PC-3 (cell line): Measurements from ENCODE around the gene LRCH1. TPM values are rescaled to one million over a fixed set of nuclear protein-coding genes. Genes with fewer than 3 reads are reported as not detected.

Experiments used
- ATAC-seq: fragments of 200-7000 bp; cut with Tn5 transposase; 2 replicates; pipeline ENCODE4 v1.9.1; 2020; ENCODE audit warnings: mild to moderate bottlenecking, moderate library complexity
- BruUV-seq: library from RNA; stranded (reverse); fragments of 400-500 nt; replicated peaks from 2 replicates; lab custom pipeline; 2021; lab: Mats Ljungman, UMichigan
- CTCF ChIA-PET: fragments of 300-600 bp; sonication (Branson Sonifier 250); formaldehyde crosslinking; loops from one replicate; lab custom pipeline; 2022; ENCODE audit warnings: antibody characterized with exemption; lab: Charles Lee
- POLR2A ChIA-PET: fragments of 300-600 bp; sonication (Branson Sonifier 250); formaldehyde crosslinking; loops from one replicate; lab custom pipeline; 2022; ENCODE audit warnings: antibody characterized with exemption; ENCODE audit not compliant: unreplicated experiment; lab: Charles Lee
- DNase-seq: peaks from one replicate; pipeline ENCODE4 v3.0.0-alpha.2; 2015
- H2AFZ ChIP-seq: fragments of 300-600 bp; sonication (generic); 2 replicates; pipeline ENCODE4 v1.6.0; 2016; ENCODE audit warnings: antibody characterized with exemption, low read length
- H3F3A ChIP-seq: fragments of 300-600 bp; sonication (generic); one replicate; pipeline ENCODE4 v1.6.0; 2017; ENCODE audit warnings: antibody characterized with exemption, low read length, control low read depth, mild to moderate bottlenecking; ENCODE audit not compliant: unreplicated experiment
- H3K27ac ChIP-seq: fragments of 300-600 bp; sonication (generic); 2 replicates; pipeline ENCODE4 v1.5.1; 2016; ENCODE audit warnings: mild to moderate bottlenecking, low read length
- H3K27me3 ChIP-seq: fragments of 300-600 bp; sonication (generic); 2 replicates; pipeline ENCODE4 v1.6.1; 2016; ENCODE audit warnings: low read length, mixed read lengths
- H3K36me3 ChIP-seq: fragments of 300-600 bp; sonication (generic); 2 replicates; pipeline ENCODE4 v1.6.1; 2016; ENCODE audit warnings: low read depth, mixed run types, low read length, mixed read lengths
- H3K4me1 ChIP-seq: fragments of 300-600 bp; sonication (generic); 2 replicates; pipeline ENCODE4 v1.5.1; 2016; ENCODE audit warnings: low read length; ENCODE audit not compliant: insufficient read depth
- H3K4me2 ChIP-seq: fragments of 300-600 bp; sonication (generic); 2 replicates; pipeline ENCODE4 v1.6.0; 2016; ENCODE audit warnings: low read length
- H3K4me3 ChIP-seq: fragments of 300-600 bp; sonication (generic); 2 replicates; pipeline ENCODE4 v1.5.1; 2016; ENCODE audit warnings: mild to moderate bottlenecking, low read length, mixed read lengths
- H3K79me2 ChIP-seq: fragments of 300-600 bp; sonication (generic); 2 replicates; pipeline ENCODE4 v1.6.1; 2017; ENCODE audit warnings: low read length, mixed read lengths
- H3K9ac ChIP-seq: fragments of 300-600 bp; sonication (generic); 2 replicates; pipeline ENCODE4 v1.6.0; 2016; ENCODE audit warnings: mild to moderate bottlenecking, low read length
- H3K9me2 ChIP-seq: fragments of 300-600 bp; sonication (generic); replicated peaks from 2 replicates; pipeline ENCODE4 v1.6.1; 2016; ENCODE audit warnings: mixed run types, low read length, mixed read lengths
- H3K9me3 ChIP-seq: fragments of 300-600 bp; sonication (generic); 2 replicates; pipeline ENCODE4 v1.6.1; 2016; ENCODE audit warnings: low read length, mixed read lengths
- H4K20me1 ChIP-seq: fragments of 300-600 bp; sonication (generic); 2 replicates; pipeline ENCODE4 v1.6.1; 2016; ENCODE audit warnings: low read length, mixed read lengths
- EZH2 ChIP-seq: fragments of 300-600 bp; sonication (generic); IDR thresholded peaks from one replicate; pipeline ENCODE4 v1.6.1; 2017; ENCODE audit warnings: antibody characterized with exemption, mild to moderate bottlenecking, low read length; ENCODE audit not compliant: unreplicated experiment
- EZH2phosphoT487 ChIP-seq: fragments of 300-600 bp; sonication (generic); IDR thresholded peaks from 2 replicates; pipeline ENCODE4 v1.6.1; 2018; ENCODE audit warnings: mild to moderate bottlenecking, antibody characterized with exemption, low read length, borderline replicate concordance
- intact Hi-C: fragments of 100-400 bp; cut with micrococcal nuclease; formaldehyde crosslinking; loops from 2 replicates; pipeline ENCODE4 v1.9.0; 2023
- total RNA-seq: library from RNA; depleted of rRNA; stranded (reverse); fragments of >200 nt; gene quantifications from 2 replicates; pipeline ENCODE4 v1.2.3, GENCODE V29; 2014
- TF ChIP-seq, protein P1 (sequence below): fragments of 300-600 bp; sonication (generic); conservative IDR thresholded peaks from 2 replicates; pipeline ENCODE4 v1.5.1; 2017; ENCODE audit warnings: antibody characterized with exemption, low read depth, mild to moderate bottlenecking, low read length

The LRCH1 gene
- total RNA-seq, 1 experiment from 2014 or later, result 4.3 TPM

DNA sequence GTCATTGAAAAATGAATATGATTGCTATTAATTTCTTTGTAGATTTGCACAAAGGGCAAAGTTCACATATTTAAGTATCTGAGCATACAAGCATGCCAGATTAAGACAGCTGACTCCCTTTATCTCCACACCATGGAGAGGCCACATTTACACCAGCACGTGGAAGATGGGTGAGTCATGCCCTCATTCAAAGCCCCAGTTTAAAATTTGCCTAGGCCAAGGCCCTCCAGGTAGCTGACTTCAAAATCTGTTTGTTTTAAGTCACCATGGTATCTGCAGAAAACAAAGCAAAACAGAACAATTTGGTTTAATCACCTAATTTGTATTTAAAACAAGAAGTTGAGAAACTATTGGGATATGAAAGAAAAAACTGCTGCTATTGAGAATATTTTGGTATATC lies 134.8 kb downstream of the LRCH1 start:
- Histone ChIP-seq H3K79me2 (no peaks in the 10 kb centered on the region), H3K27me3 (no peaks in the 10 kb centered on the region), H3F3A (no peaks in the 10 kb centered on the region), H3K4me2 (no peak overlapping the region), H3K9me3 (no peaks in the 10 kb centered on the region), H3K9me2 (no peaks in the 10 kb centered on the region), H3K36me3 (no peaks in the 10 kb centered on the region), H3K4me1 (peaks cover 7% of the 10 kb centered on the region; the same call in 1 of the 2 replicates), H3K4me3 (no peak overlapping the region), H3K9ac (no peak overlapping the region), H4K20me1 (no peaks in the 10 kb centered on the region), H2AFZ (no peak overlapping the region; the same call in 1 of the 2 replicates), H3K27ac (no peak overlapping the region)
- intact Hi-C loops, result no loop called here
- TF ChIP-seq EZH2 (no peak), EZH2phosphoT487 (no peak)
- TF ChIP-seq, protein P1, sequence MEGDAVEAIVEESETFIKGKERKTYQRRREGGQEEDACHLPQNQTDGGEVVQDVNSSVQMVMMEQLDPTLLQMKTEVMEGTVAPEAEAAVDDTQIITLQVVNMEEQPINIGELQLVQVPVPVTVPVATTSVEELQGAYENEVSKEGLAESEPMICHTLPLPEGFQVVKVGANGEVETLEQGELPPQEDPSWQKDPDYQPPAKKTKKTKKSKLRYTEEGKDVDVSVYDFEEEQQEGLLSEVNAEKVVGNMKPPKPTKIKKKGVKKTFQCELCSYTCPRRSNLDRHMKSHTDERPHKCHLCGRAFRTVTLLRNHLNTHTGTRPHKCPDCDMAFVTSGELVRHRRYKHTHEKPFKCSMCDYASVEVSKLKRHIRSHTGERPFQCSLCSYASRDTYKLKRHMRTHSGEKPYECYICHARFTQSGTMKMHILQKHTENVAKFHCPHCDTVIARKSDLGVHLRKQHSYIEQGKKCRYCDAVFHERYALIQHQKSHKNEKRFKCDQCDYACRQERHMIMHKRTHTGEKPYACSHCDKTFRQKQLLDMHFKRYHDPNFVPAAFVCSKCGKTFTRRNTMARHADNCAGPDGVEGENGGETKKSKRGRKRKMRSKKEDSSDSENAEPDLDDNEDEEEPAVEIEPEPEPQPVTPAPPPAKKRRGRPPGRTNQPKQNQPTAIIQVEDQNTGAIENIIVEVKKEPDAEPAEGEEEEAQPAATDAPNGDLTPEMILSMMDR, result no peak
- BruUV-seq, result no TSS peak
- ATAC-seq (0 out of 2 replicates have a peak, but pooled peaks have one; percentile 31), DNase-seq (peak; percentile 22)
- ChIA-PET POLR2A (no interaction called here), CTCF (no interaction called here)

GRCh38 chr13:46688306-46688705 lies 135.3 kb downstream of the LRCH1 start:
- intact Hi-C loops, result no loop called here
- H3K27me3 ChIP-seq, result no peaks in the 10 kb centered on the region
- ATAC-seq (no peak), DNase-seq (no peak)
- H3K9me2 ChIP-seq, result no peaks in the 10 kb centered on the region
- no peaks in the 10 kb centered on the region for H3F3A ChIP-seq
- POLR2A ChIA-PET, result no interaction called here
- no TSS peak for BruUV-seq
- H3K9ac ChIP-seq, result no peak overlapping the region
- no peaks in the 10 kb centered on the region for H4K20me1 ChIP-seq
- H3K79me2 ChIP-seq, result no peaks in the 10 kb centered on the region
- no peak overlapping the region for H3K27ac ChIP-seq
- TF ChIP-seq, protein P1, result no peak
- no peak for TF ChIP-seq EZH2phosphoT487
- TF ChIP-seq EZH2, result no peak
- CTCF ChIA-PET, result no interaction called here
- H3K4me2 ChIP-seq, result no peak overlapping the region
- no peak overlapping the region for H2AFZ ChIP-seq
- no peaks in the 10 kb centered on the region for H3K36me3 ChIP-seq
- H3K4me1 ChIP-seq, result peaks cover 7% of the 10 kb centered on the region; the same call in 1 of the 2 replicates
- H3K4me3 ChIP-seq, result no peak overlapping the region
- H3K9me3 ChIP-seq, result no peaks in the 10 kb centered on the region

GRCh38 chr13:46698014-46698413 lies 145.0 kb downstream of the LRCH1 start:
- ChIA-PET CTCF (no interaction called here), POLR2A (no interaction called here)
- H3K36me3 ChIP-seq, result peaks cover 4% of the 10 kb centered on the region
- no peaks in the 10 kb centered on the region for H3K9me2 ChIP-seq
- no peak overlapping the region for H3K4me2 ChIP-seq
- no peak overlapping the region for H3K9ac ChIP-seq
- ATAC-seq (no peak), DNase-seq (no peak)
- no peaks in the 10 kb centered on the region for H3K9me3 ChIP-seq
- no peak for TF ChIP-seq EZH2phosphoT487
- TF ChIP-seq, protein P1, result no peak
- no peak for TF ChIP-seq EZH2
- H3K79me2 ChIP-seq, result no peaks in the 10 kb centered on the region
- no peaks in the 10 kb centered on the region for H3F3A ChIP-seq
- H4K20me1 ChIP-seq, result no peaks in the 10 kb centered on the region
- intact Hi-C loops, result no loop called here
- no peak overlapping the region for H3K4me3 ChIP-seq
- BruUV-seq, result no TSS peak
- no peak overlapping the region for H3K27ac ChIP-seq
- H3K4me1 ChIP-seq, result no peaks in the 10 kb centered on the region
- no peak overlapping the region for H2AFZ ChIP-seq
- H3K27me3 ChIP-seq, result no peaks in the 10 kb centered on the region
